Body of pancreas (tissue), 4 donors: Measurements from ENCODE around the gene UGT2A1.

Experiments
- POLR2A ChIP-seq, 3 donors: fragments of 450-650 bp; IDR thresholded peaks; one replicate each; pipeline ENCODE4 v1.6.1; 2016; ENCODE audit warnings: antibody characterized with exemption in 3 of 3, mild to moderate bottlenecking in 2 of 3
- TF ChIP-seq, protein P1 (sequence below), 7 experiments: fragments of 450-650 bp in 4 of 7; fragments of 200-600 bp in 3 of 7; sonication (generic) in 3 of 7; IDR thresholded peaks; one replicate each; pipeline ENCODE4 v1.5.1; 2016 to 2019; ENCODE audit warnings: antibody characterized with exemption in 7 of 7

GRCh38 chr4:69697536-69698242 is 44.6 kb upstream of the UGT2A1 start:
- TF ChIP-seq, protein P1, sequence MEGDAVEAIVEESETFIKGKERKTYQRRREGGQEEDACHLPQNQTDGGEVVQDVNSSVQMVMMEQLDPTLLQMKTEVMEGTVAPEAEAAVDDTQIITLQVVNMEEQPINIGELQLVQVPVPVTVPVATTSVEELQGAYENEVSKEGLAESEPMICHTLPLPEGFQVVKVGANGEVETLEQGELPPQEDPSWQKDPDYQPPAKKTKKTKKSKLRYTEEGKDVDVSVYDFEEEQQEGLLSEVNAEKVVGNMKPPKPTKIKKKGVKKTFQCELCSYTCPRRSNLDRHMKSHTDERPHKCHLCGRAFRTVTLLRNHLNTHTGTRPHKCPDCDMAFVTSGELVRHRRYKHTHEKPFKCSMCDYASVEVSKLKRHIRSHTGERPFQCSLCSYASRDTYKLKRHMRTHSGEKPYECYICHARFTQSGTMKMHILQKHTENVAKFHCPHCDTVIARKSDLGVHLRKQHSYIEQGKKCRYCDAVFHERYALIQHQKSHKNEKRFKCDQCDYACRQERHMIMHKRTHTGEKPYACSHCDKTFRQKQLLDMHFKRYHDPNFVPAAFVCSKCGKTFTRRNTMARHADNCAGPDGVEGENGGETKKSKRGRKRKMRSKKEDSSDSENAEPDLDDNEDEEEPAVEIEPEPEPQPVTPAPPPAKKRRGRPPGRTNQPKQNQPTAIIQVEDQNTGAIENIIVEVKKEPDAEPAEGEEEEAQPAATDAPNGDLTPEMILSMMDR (IDR thresholded peaks at IDR 0.05), result no peak
- no peak for TF ChIP-seq POLR2A (IDR thresholded peaks at IDR 0.05)
